Activated CD8-positive, alpha-beta memory T cell treated with anti-CD3 and anti-CD28 coated beads, Interleukin-2, amount 50 U/mL, for 24 hours (primary cell): ENCODE results near the gene SLC12A4.
A peak's percentile ranks its signal among the peaks of the same experiment; 100 is the strongest.
"Not testable (repeated sequence)": the region's sequence is repeated elsewhere in the genome, so short reads cannot be mapped to it uniquely, and the experiment has no call there.

ENCODE experiments used
- DNase-seq: peaks from one replicate; pipeline ENCODE4 v3.0.0-alpha.2; 2020; ENCODE audit errors: extremely low read depth

Gene SLC12A4

DNA sequence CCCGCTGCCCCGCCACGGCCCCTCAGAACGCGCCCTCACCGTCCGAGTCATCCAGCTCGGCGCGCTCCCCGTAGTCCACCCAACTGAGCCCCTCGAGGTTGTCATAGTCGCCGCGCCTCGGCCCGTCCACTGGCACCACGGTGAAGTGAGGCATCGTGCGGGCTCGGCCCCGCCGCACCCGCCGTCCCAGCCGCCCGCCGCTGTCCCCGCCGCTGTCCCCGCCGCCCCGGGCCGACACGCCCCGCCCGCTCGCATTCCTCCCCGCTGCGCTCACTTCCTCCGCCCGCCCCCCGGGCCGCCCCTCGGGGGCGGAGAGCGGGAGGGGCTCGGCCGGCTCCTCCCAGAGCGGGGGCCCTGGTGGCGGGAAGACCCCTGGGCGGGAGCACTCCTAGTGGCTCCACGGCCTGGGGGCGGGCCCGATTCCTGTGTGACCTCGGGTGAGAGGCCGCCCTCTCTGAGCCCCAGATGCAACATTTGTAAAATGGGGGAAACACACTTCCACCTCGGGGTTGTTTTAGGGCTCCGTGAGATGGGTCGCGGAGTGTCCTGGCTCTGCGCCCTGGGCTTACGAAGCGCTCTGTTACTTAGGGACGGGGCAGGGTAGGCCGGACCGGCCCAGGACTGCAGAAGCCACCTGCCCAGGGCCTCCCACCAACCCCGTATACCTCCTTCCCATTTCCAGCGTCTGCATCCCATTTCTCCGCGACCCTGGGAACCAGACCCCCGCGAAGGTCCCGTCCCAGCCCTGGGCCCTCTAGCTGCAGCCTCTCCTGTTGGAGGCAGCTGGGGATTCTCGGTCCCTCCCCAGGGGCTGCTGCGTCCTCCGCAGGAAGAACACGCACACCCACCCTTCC is at the start of gene SLC12A4:
SLC12A4 (minus strand) TSS at position 238 of the 854 bp plus-strand sequence; CDS start at position 154, 84 bp downstream.
- peak; percentile 63 for DNase-seq

DNA sequence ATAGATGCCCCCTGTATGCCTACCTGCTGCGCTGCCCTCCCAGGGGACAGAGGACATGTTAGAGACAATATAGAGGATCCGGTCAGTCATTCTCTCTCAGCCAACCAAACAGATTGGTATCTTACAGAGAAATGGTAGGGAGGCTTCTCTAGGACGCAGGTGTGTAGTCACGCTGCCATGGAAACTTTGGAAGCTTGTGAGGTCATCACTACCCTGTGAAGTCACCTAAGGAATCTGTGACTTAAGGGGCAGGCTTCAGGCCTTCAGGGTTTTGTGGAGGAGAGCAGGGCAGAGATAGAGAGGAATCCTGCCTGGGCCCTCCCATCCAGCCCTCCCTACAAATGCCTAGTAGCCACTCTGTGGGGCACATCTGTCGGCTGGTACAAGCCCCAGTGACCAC is 47.2 kb upstream of the SLC12A4 start, which contains the start of gene DPEP2NB:
DPEP2NB (minus strand) TSS at position 231 of the 400 bp plus-strand sequence; CDS start at position 90, 141 bp downstream.
- DNase-seq = no peak

DNA sequence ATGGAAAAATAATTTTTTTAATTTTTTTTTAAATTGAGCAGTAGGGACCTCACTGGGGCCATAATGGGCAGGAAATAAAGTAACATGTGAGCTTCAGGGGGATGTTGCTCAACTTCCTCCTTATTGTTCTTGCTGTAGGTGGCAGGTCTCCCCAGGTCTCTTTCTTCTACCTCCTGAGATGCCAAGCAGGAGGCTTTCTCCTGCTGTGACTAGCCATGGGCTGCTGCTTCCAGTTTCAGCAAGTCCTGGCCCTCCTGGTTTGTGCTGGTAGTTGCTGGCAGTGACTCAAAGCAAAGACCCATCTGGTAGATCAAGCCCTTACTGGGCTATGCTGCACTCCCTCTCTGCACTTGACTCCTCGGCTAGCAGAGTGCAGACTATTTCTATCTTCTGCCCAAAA is 45.0 kb upstream of the SLC12A4 start:
- DNase-seq = no peak

DNA sequence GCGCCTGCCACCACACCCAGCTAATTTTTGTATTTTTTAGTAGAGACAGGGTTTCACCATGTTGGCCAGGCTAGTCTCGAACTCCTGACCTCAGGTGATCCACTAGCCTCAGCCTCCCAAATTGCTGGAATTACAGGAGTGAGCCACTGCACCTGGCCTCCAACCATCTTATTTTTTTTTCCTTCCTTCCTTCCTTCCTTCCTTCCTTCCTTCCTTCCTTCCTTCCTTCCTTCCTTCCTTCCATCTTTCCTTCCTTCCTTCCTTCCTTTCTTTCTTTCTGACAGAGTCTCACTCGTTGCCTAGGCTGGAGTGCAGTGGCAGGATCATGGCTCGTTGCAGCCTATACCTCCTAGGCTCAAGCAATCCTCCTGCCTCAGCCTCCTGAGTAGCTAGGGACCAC is 41.4 kb upstream of the SLC12A4 start:
- not testable (repeated sequence) for DNase-seq

DNA sequence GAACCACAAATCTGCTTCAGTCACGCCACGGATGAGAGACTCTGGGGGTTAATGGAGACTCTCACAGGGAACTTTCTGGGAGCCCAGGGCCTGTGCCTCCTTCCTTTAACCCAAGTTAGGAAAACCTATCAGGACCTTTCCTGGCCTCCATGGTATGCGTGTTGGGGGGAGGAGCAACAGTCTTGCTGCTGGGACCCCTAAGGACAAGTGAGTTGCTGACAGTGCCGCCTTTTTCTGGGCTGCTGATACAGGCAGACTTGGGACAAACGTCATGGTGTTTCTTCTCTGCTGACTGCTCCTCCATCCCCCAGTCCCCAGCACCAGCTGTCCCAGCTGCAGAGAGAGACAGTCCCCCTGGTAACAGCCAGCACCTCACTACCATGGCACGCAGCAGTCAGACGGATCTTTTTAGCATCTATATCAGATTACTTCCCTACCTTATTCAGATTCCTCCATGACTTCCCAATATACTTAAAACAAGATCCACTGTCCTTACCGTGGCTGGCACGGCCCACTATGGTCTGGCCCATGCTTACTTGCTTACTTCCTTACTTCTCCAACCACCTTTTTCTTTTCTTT is 40.8 kb upstream of the SLC12A4 start:
- no peak for DNase-seq

DNA sequence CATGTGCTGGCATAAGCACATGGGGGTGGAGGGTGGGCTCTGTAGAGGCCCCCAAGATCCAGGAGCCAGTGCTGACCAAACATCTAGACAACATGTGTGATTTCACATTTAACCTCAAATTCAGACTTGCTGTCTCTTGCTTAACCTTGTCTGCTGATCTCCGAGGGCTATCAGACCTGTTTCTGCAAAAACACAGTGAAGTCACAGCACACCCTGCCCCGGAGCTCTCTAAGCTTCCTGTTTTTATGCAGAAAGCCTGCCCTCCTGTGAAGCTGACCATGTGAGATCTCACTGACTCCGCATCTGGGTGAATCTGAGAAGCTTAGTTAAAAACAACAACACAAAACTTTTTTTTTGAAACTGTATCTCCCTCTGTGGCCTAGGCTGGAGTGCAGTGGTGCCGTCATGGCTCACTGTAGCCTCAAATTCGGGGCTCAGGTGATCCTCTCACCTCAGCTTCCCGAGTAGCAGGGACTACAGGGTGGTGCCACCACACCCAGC is 37.4 kb upstream of the SLC12A4 start:
- DNase-seq = no peak

DNA sequence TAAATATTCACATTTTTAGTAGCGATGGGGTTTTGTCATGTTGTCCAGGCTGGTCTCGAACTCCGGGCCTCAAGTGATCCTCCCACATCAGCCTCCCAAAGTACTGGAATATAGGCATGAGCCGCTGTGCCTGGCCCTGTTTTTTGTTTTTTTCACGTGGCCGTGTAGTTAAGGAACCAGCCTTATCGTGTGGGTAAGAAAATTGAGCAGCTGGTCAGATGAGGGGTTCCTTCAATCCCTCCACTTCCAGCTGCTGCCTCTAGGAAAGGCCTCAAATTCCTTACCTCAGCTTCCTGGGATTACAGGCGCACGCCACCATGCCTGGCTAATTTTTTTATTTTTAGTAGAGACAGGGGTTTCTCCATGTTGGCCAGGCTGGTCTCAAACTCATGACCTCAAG is 36.8 kb upstream of the SLC12A4 start:
- DNase-seq = no peak

DNA sequence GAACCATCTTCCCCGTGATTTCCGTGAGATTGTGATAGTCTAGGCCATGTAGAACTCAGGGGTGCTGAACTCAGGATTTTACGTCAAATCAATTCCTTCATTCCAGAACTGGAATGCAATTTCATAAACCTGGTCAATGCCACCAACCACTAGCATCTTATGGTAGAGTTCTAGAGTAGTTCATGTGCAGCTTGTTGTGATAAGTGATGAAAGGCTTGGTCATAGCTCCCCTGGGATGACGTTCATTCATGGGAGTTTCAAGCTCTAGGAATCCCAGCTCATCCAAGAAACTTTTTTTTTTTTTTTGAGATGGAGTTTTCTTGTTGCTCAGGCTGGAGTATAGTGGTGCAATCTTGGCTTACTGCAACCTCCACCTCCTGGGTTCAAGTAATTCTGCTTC is 34.6 kb upstream of the SLC12A4 start:
- no peak for DNase-seq

DNA sequence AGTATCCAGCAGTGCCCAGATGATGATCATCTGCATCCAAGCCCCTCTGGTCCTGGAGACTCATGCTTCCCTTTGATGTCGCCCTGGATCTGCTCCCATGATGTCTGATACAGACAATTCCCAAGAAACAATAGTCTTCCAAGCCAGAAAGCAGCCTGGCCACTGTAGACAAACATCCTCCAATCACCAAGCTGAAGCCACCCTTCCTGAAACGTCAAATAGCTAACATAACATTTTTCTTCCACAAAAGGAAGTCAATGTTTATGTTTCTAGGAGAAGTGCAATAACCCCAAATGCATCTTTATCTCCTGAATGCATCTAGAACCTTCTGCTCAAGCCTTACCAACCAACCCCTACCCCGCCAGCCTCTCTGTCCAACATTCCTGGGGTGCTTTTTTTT is 32.0 kb upstream of the SLC12A4 start:
- no peak for DNase-seq

DNA sequence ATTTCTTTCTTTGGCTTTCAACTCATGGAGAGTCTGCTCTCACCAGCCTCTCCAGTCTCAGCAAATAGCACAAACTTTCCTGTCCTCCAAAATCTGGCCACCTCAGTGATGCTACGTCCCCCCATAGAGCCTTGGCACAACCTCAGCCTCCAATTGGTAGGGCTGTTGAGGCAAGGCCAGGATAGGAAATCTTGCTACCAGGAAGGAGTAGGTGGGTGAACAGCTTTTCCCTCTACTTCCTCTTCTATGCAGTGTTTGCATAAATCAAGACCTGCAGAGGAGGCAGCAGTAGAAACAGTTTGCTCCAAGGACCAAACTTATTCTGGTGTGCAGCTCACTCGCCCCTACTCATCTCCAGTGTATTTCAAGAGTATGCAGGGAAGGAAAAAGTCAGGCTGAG is 31.5 kb upstream of the SLC12A4 start:
- no peak for DNase-seq

DNA sequence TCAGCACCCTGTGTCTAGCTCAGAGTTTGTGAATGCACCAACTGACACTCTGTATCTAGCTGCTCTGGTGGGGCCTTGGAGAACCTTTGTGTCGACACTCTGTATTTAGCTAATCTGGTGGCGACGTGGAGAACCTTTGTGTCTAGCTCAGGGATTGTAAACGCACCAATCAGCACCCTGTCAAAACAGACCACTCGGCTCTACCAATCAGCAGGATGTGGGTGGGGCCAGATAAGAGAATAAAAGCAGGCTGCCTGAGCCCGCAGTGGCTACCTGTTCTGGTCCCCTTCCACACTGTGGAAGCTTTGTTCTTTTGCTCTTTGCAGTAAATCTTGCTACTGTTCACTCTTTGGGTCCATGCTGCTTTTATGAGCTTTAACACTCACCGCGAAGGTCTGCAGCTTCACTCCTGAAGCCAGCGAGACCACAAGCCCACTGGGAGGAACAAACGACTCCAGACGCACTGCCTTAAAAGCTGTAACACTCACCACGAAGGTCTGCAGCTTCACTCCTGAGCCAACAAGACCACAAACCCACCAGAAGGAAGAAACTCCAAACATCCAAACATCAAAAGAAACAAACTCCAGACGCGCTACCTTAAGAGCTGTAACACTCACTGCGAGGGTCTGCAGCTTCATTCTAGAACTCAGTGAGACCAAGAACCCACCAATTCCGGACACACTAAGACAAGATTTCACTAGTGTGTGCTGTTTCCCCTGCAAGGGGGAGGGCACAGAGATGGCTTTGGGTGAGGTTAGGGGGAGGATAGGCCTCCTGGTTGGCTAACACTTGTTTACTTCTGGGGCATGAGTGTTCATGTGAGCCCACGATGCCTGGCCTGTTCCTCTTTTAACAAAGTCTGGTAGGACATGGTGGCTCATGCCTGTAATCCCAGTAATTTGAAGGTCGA is 30.6 kb upstream of the SLC12A4 start, which contains the start of gene DPEP2:
DPEP2 (minus strand) TSS at position 706 of the 910 bp plus-strand sequence. CDS start 6,272 bp downstream, outside the sequence.
- DNase-seq = not testable (repeated sequence)

DNA sequence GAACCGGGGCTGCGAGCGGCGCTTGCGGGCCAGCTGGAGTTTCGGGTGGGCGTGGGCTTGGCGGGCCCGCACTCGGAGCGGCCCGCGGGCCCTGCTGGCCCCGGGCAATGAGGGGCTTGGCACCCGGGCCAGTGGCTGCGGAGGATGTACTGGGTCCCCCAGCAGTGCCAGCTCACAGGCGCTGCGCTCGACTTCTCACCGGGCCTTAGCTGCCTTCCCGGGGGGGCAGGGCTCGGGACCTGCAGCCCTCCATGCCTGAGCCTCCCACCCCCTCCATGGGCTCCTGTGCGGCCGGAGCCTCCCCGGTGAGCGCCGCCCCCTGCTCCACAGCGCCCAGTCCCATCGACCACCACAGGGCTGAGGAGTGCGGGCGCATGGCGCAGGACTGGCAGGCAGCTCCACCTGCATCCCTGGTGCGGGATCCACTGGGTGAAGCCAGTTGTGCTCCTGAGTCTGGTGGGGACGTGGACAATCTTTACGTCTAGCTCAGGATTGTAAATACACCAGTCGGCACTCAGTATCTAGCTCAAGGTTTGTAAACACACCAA is 29.9 kb upstream of the SLC12A4 start:
- not testable (repeated sequence) for DNase-seq

DNA sequence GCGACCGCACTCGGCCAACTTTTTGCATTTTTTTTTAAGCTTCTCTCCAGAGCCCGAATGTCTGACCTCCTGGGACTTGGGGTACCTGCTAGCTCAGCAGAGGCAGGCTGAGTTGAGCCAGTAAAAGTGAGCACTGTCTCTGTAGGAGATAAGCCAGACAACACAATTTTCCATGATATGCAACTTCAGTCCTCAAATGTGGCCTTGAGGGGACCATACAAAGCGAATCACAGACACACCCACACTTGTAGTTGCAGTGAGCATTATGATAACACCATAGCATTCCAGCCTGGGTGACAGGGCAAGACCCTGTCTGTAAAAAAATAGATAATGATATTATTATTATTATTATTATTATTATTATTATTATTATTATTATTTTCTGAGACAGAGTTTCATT is 28.2 kb upstream of the SLC12A4 start:
- DNase-seq = no peak

DNA sequence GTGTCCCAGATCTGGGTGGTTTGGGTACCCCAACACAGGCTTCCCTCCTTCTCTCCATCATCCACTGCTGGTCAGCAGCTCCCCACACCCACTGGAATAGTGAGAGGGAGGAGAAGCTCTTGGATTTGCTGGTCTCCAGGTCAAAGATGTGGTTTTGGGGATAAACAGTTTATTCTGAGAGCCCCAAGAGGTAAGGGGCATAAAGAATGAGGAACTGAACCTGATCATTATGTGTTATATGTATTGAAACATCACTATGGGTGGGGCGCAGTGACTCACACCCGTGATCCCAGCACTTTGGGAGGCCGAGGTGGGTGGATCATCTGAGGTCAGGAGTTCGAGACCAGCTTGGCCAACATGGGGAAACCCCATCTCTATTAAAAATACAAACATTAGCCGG is 27.0 kb upstream of the SLC12A4 start:
- no peak for DNase-seq

DNA sequence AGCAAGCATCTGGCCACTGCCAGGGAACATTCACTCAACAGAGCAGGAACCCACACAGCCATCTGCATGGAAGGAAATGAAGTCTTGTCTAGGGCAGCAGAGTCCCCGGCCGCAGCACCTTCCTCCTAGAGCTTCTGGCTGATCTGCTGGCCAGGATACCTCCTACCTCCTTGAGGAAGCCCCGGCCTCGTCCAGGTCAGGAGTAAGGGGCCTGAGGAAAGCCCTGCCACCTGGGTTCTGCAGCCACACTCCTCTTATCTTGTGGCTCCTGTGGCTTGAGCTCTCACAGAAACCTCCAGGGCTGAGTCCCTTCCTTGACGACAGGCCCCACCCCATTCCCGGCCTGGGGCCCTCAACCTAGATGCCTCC is 25.6 kb upstream of the SLC12A4 start:
- DNase-seq = not testable (repeated sequence)

DNA sequence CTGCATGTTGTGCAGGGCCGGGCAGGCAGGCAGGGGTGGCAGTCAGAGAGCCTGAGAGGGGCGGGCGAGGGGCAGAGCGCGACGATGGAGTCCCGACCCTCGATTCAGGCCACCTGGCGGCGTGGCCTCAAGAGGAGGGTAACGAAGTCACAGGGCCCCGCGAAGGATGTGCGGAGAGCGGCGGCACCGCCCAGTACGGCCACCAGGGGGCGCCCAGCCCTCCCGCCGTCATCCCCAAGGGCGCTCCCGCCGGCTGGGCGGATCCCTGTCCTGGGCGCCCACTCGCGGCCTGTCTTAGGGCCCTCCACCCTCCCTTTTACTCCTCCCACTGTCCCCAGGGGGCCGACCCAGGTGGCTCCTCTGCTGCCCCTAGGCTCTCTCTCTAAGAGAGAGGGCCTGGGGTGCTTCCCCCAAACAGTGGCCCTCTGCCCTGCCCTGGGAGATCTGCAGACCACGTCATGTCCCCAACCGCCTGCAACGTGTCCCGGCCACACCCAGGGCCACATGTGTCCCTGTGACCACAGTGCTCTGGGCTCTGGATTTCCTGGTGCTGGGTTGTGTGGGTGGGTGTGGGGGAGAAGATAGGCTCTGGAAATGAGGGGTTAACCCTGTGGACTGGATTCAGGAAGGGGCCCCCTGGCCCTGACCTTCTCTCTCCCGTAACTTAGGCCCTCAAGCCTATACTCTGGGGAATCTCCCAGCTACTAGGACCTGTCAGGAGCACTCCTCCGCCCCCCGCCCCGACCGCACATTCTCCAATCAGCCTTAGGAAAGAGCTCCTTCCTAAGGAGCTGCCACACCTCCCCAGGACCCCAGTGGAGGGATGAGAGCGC is 25.0 kb upstream of the SLC12A4 start:
- peak; percentile 59 for DNase-seq

DNA sequence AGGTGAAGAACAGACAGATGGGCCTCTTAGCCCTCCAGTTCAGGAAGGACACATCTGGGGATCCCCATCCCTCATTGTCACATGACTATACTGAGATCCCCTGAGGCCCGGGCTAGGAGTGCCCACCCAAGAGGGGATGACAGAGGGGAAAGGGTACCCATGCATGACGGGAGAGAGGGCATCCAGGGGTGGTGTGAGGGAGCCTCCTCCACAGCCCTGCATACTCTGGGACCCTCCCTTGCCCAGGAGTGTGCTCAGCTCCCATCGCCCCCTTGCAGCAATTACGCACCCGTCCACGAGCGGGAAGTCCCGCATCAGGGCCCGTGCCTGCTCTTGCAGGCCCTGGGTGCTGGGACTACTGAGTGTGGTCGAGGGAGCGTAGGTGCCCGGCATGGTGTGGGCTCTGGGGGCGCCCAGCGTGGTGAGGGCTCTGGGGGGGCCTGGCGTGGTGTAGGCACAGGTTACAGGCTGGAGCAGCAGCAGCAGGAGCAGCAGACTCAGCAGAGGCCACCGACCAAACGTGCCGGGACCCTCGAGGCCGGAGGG is 24.3 kb upstream of the SLC12A4 start:
- DNase-seq = no peak

DNA sequence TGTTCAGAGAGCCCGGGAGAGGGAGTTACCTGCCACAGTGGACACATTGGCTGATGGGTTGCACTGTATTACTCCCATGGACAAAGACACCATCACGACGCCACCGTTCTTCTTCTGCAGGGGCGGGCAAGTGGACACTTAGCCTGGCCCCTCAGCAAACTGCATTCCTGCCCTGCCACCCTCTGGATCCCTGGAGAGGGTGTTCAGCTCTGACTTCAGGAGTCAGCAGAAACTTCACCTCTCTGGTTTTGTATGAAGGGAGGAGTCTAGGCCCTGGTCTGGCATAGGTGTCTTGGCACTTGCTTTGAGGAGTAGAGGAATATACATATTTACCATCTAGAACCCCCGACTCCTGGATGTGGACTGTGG is 21.6 kb upstream of the SLC12A4 start:
- no peak for DNase-seq

DNA sequence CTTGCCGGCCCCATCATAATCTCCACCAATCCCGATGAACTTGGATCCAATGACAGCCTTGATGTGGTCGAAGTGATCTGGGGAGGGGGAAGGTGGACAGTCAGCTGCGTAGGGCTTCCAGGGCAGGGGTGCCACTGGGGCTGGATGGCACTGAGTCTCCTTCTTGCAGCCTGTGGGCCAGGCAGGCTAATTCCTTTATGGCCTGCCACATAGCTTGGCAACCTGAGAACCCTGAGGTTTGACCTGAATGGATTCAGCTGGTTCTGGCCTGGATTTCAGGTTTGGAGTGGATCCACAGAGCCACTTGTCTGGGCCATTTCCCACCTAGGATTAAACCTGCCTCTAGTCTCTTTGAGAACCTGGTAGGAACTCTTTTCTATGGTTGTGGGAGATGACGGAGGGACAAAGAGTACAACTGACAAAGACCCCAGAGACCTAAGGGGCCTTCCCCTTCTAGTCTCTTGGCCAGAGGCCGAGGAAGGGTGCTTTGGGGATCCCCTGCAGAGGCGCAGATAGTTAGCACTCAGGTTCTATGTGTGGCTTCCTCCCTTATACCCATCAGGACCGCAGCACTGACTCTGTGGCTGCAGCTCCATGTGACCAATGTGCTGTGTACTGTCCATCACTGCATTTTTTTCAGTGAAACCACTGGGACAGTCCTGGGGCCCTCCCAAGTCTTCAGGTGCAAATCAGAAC is 21.0 kb upstream of the SLC12A4 start:
- DNase-seq = no peak

DNA sequence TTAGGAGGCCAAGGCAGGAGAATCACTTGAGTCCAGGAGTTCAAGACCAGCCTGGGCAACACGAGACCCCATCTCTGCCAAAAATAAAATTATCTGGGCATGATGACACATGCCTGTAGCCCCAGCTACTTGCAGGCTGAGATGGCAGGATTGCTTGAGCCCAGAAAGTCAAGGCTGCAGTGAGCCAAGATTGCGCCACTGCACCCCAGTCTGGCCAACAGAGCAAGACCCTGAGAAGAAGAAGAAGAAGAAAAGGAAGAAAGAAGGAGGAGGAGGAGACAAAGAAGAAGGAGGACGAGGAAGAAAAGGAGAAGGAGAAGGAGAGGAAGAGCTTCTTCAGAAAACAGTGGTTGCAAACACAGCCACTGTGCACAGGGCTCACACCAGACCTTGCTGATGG is 20.2 kb upstream of the SLC12A4 start:
- DNase-seq = no peak
